Calu3 (cell line): ENCODE measurements around the gene NBEA. TPM values are rescaled to one million over a fixed set of nuclear protein-coding genes. Genes with fewer than 3 reads are reported as not detected.

Experiments used
- BruUV-seq: library from RNA; stranded (reverse); fragments of 400-500 nt; replicated peaks from 2 replicates; lab custom pipeline; 2021; lab: Mats Ljungman, UMichigan
- CTCF ChIA-PET: fragments of 300-600 bp; sonication (Branson Sonifier 250); formaldehyde crosslinking; loops from one replicate; lab custom pipeline; 2022; ENCODE audit warnings: antibody characterized with exemption; lab: Charles Lee
- DNase-seq: peaks from one replicate; pipeline ENCODE4 v3.0.0; 2022
- H3K27ac Mint-ChIP-seq: one replicate; pipeline ENCODE4 v1.8.0; 2022; ENCODE audit warnings: mixed read lengths; ENCODE audit not compliant: unreplicated experiment
- H3K27me3 Mint-ChIP-seq: one replicate; pipeline ENCODE4 v1.8.0; 2022; ENCODE audit warnings: mixed read lengths; ENCODE audit not compliant: unreplicated experiment
- H3K36me3 Mint-ChIP-seq: one replicate; pipeline ENCODE4 v1.8.0; 2022; ENCODE audit warnings: mild to moderate bottlenecking, moderate library complexity, mixed read lengths; ENCODE audit not compliant: insufficient read depth, unreplicated experiment
- H3K4me1 Mint-ChIP-seq: one replicate; pipeline ENCODE4 v1.8.0; 2022; ENCODE audit warnings: mild to moderate bottlenecking, low read depth, mixed read lengths; ENCODE audit not compliant: unreplicated experiment
- H3K4me3 Mint-ChIP-seq: one replicate; pipeline ENCODE4 v1.8.0; 2022; ENCODE audit warnings: mild to moderate bottlenecking, low read depth, moderate library complexity, mixed read lengths; ENCODE audit not compliant: unreplicated experiment
- H3K9me3 Mint-ChIP-seq: one replicate; pipeline ENCODE4 v1.8.0; 2022; ENCODE audit warnings: low read depth, mixed read lengths; ENCODE audit not compliant: unreplicated experiment
- CTCF ChIP-seq: fragments of 200-600 bp; IDR thresholded peaks from one replicate; pipeline ENCODE4 v1.8.0; 2022; ENCODE audit warnings: antibody characterized with exemption; ENCODE audit not compliant: unreplicated experiment
- intact Hi-C: fragments of 100-400 bp; cut with micrococcal nuclease; formaldehyde crosslinking; loops from one replicate; pipeline ENCODE4 v1.10.0; 2022; ENCODE audit not compliant: unreplicated experiment
- total RNA-seq: library from RNA; stranded (reverse); gene quantifications from 2 replicates; pipeline ENCODE4 v1.2.3, GENCODE V29; 2022

Gene NBEA
- total RNA-seq, 1 experiment from 2014 or later: 18.0 TPM

DNA sequence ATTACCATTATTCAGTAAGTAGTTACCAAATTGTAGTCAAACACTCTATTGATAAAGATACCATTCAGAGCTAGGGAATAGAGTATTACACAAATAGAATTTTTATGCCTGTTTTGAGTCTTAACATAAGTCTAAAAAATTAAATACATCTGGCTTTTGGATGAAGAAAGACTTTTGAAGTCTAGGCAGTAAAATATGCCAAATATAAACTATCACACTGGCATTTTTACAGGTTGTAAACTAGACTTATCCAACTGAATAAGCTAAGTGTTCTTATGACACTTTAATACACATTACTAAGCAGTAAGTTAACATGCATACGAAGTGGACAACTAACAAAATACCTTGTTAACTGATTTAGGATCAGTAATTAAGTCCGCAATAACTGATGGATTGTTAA lies 425.5 kb downstream of the NBEA start:
- no peak for DNase-seq
- intact Hi-C loops: no loop called here
- Mint-ChIP-seq H3K4me3 (no peak overlapping the region), H3K36me3 (no peaks in the 10 kb centered on the region), H3K27ac (no peak overlapping the region), H3K27me3 (no peaks in the 10 kb centered on the region), H3K9me3 (no peaks in the 10 kb centered on the region), H3K4me1 (no peaks in the 10 kb centered on the region)
- no TSS peak for BruUV-seq
- CTCF ChIA-PET: no interaction called here
- no peak for TF ChIP-seq CTCF

DNA sequence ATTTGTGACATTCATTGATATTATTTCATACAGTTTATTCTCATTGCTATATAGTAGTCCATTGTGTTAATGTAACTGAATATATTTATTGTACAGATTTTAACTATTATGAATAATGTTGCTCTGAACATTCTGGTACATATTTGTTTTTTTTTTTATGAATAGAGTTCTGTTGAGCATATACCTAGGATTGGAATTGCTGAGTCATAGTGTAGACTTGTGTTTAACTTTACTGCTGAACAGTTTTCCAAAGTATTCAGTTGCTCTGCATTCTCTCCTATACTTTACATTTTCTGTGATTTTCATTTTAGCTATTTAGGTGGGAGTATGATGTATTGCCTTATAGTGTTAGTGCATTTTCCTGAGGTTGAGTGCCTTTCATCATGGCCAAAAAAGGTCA lies 436.9 kb downstream of the NBEA start:
- H3K9me3 Mint-ChIP-seq: no peaks in the 10 kb centered on the region
- no TSS peak for BruUV-seq
- H3K27me3 Mint-ChIP-seq: no peaks in the 10 kb centered on the region
- CTCF ChIA-PET: no interaction called here
- no peak for TF ChIP-seq CTCF
- DNase-seq: no peak
- intact Hi-C loops: no loop called here
- H3K36me3 Mint-ChIP-seq: no peaks in the 10 kb centered on the region
- no peak overlapping the region for H3K4me3 Mint-ChIP-seq
- no peaks in the 10 kb centered on the region for H3K4me1 Mint-ChIP-seq
- no peak overlapping the region for H3K27ac Mint-ChIP-seq

DNA sequence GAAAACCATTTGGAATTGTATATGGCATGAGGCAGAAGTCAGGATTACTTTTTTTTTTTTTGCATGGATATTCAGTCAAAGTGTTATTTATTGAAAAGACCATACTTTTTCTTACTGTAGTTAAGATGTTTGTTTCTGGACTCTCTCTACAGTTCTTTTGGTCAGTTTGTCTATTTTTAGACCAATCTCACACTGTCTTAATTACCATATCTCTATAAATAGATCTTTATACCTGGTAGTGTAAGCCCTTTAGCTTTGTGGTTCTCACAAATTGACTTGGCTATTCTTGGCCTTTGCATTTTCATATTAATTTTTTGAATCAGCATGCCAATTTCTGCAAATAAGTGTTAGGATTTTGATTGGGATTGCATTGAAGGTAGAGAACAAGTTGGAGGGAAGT lies 437.6 kb downstream of the NBEA start:
- no peak overlapping the region for H3K27ac Mint-ChIP-seq
- no peaks in the 10 kb centered on the region for H3K4me1 Mint-ChIP-seq
- no peak for DNase-seq
- intact Hi-C loops: no loop called here
- H3K36me3 Mint-ChIP-seq: no peaks in the 10 kb centered on the region
- BruUV-seq: no TSS peak
- no peak for TF ChIP-seq CTCF
- no peaks in the 10 kb centered on the region for H3K9me3 Mint-ChIP-seq
- no peak overlapping the region for H3K4me3 Mint-ChIP-seq
- H3K27me3 Mint-ChIP-seq: no peaks in the 10 kb centered on the region
- CTCF ChIA-PET: no interaction called here

GRCh38 chr13:35387682-35388250 lies 445.7 kb downstream of the NBEA start:
- no peak overlapping the region for H3K4me3 Mint-ChIP-seq
- no TSS peak for BruUV-seq
- no peaks in the 10 kb centered on the region for H3K27me3 Mint-ChIP-seq
- DNase-seq: no peak
- CTCF ChIA-PET: no interaction called here
- intact Hi-C loops: no loop called here
- TF ChIP-seq CTCF: no peak
- H3K4me1 Mint-ChIP-seq: no peaks in the 10 kb centered on the region
- no peaks in the 10 kb centered on the region for H3K9me3 Mint-ChIP-seq
- no peak overlapping the region for H3K27ac Mint-ChIP-seq
- H3K36me3 Mint-ChIP-seq: no peaks in the 10 kb centered on the region
